HUES64 (cell line): ENCODE measurements around the gene TTF2.
"Not testable (repeated sequence)": the region's sequence is repeated elsewhere in the genome, so short reads cannot be mapped to it uniquely, and the experiment has no call there.

Source experiments
- H3K27ac ChIP-seq: 2 replicates; pipeline ENCODE4 v1.7.0; 2013; ENCODE audit warnings: low read depth, low read length, inconsistent platforms
- H3K27me3 ChIP-seq: 2 replicates; pipeline ENCODE4 v1.6.1; 2013; ENCODE audit warnings: mild to moderate bottlenecking, low read length; ENCODE audit not compliant: insufficient read depth
- H3K36me3 ChIP-seq: 2 replicates; pipeline ENCODE4 v1.6.1; 2013; ENCODE audit warnings: mild to moderate bottlenecking, low read length; ENCODE audit not compliant: insufficient read depth
- H3K4me1 ChIP-seq: 2 replicates; pipeline ENCODE4 v1.6.1; 2013; ENCODE audit warnings: mild to moderate bottlenecking, low read length, moderate library complexity; ENCODE audit not compliant: insufficient read depth
- H3K4me3 ChIP-seq: 2 replicates; pipeline ENCODE4 v1.5.1; 2013; ENCODE audit warnings: mild to moderate bottlenecking, low read length, moderate library complexity
- H3K9ac ChIP-seq: 2 replicates; pipeline ENCODE4 v1.6.1; 2013; ENCODE audit warnings: mild to moderate bottlenecking, low read depth, low read length
- H3K9me3 ChIP-seq: 2 replicates; pipeline ENCODE4 v1.6.1; 2013; ENCODE audit warnings: low read depth, low read length; ENCODE audit not compliant: insufficient read depth
- WGBS: fragments of 150-250, 120-280 bp; methylation state at CpG from one replicate; pipeline ENCODE4 v1.1.7; 2013; ENCODE audit warnings: missing lambda C conversion rate; 5-methylcytosine and 5-hydroxymethylcytosine counted together

TTF2 gene

DNA sequence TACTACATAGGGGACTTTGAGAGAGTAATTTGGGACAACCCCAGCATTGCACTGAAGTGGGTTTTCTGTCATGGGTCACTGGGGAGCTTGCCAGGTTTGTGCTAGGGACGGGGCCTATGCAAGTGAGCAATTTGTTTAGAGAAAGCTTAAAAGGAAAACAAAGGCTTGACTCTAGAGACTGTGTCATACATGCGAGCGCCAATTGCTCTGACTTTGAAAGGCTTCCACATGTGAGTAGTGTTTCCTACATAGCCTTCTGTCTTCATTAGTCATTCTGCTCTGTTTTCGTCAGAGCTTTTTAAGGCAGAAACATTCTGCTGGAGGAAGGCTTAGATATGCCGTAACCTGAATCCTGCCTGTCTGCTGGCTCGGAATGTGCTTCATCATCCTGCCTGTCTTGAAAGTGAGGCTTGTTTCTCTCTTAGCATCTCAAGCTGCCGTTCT is 33.0 kb downstream of the TTF2 start:
- Histone ChIP-seq H3K9ac (peak overlapping the region; percentile 23; the same call in 1 of the 2 replicates), H3K27ac (peak overlapping the region; percentile 76), H3K4me1 (peaks cover 16% of the 10 kb centered on the region), H3K4me3 (no peak overlapping the region), H3K9me3 (no peaks in the 10 kb centered on the region), H3K27me3 (no peaks in the 10 kb centered on the region), H3K36me3 (peaks cover 97% of the 10 kb centered on the region)
- WGBS: 74% methylated on average over 6 of the region's 7 CpGs

- 87% methylated on average over 6 of the region's 6 CpGs for WGBS
- Histone ChIP-seq H3K4me1 (peaks cover 16% of the 10 kb centered on the region), H3K27me3 (no peaks in the 10 kb centered on the region), H3K36me3 (peaks cover 99% of the 10 kb centered on the region), H3K4me3 (no peak overlapping the region), H3K9ac (peak overlapping the region; percentile 23; the same call in 1 of the 2 replicates), H3K9me3 (no peaks in the 10 kb centered on the region), H3K27ac (peak overlapping the region; percentile 76)
These were observed 33.9 kb downstream of the TTF2 start for GRCh38 chr1:117093870-117094621.

DNA sequence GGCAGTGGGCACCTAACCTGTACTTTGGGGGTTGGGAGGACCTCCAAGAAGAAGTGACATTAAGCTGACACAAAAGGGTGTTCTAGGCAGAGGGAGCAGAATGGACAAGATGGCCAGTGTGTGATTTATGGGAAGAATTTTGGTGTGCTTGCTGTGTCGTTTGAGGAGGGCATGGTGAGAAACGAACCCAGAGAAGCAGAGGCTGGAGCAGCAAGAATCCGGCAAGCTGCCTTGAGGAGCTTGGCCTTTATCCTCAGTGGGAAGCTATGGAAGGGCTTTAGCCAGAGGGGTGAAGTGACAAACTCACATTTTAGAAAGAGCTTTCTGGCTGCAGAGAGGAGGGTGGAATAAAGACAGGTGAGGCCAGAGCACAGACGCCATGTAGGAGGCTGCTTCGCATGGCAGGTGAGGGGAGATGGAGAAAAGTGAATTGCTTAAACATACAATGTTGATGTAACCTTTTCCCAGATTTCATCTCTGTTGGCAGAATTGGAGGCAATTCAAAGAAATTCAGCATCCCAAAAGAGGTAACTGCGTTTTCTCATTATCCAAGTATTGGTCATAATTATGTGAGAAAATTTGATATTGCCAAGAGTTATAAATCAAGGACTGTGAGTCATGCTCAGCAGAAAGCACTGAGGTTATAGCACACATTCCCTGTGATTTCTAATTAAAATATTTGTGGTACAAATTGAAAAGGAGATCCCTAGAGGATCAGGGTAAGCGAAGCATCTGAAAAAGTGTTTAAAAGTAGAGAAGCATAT is 34.9 kb downstream of the TTF2 start:
- Histone ChIP-seq H3K27me3 (no peaks in the 10 kb centered on the region), H3K27ac (no peak overlapping the region), H3K4me3 (no peak overlapping the region), H3K9ac (no peak overlapping the region), H3K9me3 (no peaks in the 10 kb centered on the region), H3K4me1 (peaks cover 16% of the 10 kb centered on the region), H3K36me3 (peaks cover 99% of the 10 kb centered on the region)
- WGBS: 93% methylated on average over 7 of the region's 7 CpGs

DNA sequence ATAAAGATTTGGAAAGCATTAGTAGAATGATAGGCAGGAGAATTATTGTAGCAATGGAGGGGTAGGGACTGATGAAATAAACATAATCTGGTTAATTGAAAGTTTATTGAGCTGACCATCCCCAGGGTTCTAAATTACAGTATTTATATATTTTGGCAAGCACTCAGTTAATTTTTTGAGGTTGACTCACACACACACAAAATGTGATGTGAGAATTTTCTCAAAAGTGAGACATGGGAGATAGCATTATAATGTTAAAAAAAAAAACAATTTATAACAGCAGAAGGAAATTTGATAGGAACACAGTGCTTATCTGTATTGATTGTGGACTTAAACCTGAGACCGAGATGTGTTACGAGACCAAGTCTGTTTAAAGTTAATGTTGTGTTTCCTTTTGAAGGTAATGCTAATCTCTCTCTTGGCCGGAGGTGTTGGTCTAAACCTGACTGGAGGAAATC is 36.9 kb downstream of the TTF2 start:
- Histone ChIP-seq H3K27ac (no peak overlapping the region), H3K4me3 (no peak overlapping the region), H3K27me3 (no peaks in the 10 kb centered on the region), H3K4me1 (peaks cover 16% of the 10 kb centered on the region), H3K9me3 (no peaks in the 10 kb centered on the region), H3K9ac (no peak overlapping the region), H3K36me3 (peaks cover 99% of the 10 kb centered on the region)
- WGBS: 92% methylated on average over 3 of the region's 3 CpGs

DNA sequence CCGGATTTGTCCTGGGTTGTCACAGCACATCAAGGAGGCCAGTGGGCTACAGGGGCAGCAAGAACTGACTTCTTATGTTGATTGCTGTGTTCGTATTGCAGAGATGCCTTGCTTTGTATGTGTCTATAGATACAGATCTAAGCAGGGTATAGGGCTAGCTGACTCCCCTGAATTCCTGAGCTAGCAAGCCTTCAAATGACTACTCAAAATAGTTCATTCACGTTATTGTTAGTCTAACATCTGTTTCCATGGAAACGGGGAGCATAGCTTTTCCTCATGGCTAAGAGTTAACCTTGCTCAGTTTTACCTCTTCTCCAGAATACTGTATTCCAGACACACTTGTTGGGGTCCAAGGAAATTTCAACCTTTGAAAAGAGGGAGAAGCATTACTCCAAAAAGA is 37.3 kb downstream of the TTF2 start:
- WGBS: 89% methylated on average over 4 of the region's 4 CpGs
- H3K4me3 ChIP-seq: no peak overlapping the region
- H3K9me3 ChIP-seq: no peaks in the 10 kb centered on the region
- peaks cover 99% of the 10 kb centered on the region for H3K36me3 ChIP-seq
- no peaks in the 10 kb centered on the region for H3K27me3 ChIP-seq
- peaks cover 13% of the 10 kb centered on the region for H3K4me1 ChIP-seq
- H3K9ac ChIP-seq: no peak overlapping the region
- no peak overlapping the region for H3K27ac ChIP-seq

DNA sequence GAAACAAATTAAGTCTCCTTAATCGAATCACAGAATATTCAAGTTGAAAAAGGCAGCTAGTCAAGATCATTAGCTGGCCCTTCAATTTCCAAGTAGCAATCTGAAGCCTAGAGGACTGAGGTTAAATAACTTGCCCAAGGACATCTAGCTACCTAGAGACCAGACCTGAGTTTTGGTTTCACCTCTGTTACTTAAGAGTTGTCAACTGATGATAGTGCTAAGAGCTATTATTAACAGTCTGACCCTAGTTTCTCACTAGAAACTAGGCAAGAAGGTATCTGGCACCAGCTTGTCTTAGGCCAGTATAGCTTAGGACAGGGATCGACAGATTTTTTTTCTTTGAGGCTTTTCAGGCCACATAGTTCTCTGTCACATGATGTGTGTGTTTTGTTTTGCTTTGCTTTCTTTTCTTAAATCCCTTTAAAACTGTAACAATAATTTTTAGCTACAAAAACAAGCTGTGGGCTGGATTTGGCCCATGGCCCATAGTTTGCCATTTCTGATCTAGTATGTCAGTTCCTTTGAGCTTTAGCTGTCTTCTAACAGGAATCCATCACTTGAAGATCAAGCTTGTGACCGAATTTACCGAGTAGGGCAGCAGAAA is 38.3 kb downstream of the TTF2 start:
- Histone ChIP-seq H3K27ac (no peak overlapping the region), H3K27me3 (no peaks in the 10 kb centered on the region), H3K4me1 (peaks cover 4% of the 10 kb centered on the region), H3K9me3 (no peaks in the 10 kb centered on the region), H3K4me3 (no peak overlapping the region), H3K36me3 (peaks cover 99% of the 10 kb centered on the region), H3K9ac (no peak overlapping the region)
- 98% methylated on average over 4 of the region's 4 CpGs for WGBS

- WGBS: no CpG with 5 or more reads among the region's 1 CpG
- Histone ChIP-seq H3K9ac (no peak overlapping the region), H3K36me3 (peaks cover 96% of the 10 kb centered on the region)
These were observed 41.2 kb downstream of the TTF2 start for GRCh38 chr1:117101334-117101733.

DNA sequence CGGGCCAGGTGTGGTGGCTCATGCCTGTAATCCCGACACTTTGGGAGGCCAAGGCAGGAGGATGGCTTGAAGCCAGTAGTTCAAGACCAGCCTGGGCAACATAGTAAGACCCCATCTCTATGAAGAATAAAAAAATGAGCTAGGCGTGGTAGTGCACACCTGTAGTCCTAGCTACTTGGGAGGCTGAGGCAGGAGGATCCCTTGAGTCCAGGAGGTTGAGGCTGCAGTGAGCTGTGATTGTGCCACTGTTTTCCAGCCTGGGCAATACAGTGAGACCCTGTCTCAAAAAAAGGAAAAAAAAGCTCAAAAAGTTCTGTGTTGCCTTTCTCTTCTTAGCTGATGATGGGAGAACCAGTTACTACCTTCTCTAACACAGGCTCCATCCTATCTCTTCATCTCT is 41.7 kb downstream of the TTF2 start:
- H3K27me3 ChIP-seq, H3K4me1 ChIP-seq, H3K9ac ChIP-seq, H3K4me3 ChIP-seq, H3K9me3 ChIP-seq, H3K27ac ChIP-seq: not testable (repeated sequence)
- WGBS: 97% methylated on average over 3 of the region's 3 CpGs
- H3K36me3 ChIP-seq: peaks cover 97% of the 10 kb centered on the region

More at GRCh38 chr1:117101334-117101733, 41.2 kb downstream of the TTF2 start:
- Histone ChIP-seq H3K9me3 (no peaks in the 10 kb centered on the region), H3K27ac (no peak overlapping the region), H3K27me3 (no peaks in the 10 kb centered on the region), H3K4me3 (no peak overlapping the region), H3K4me1 (no peaks in the 10 kb centered on the region)

DNA sequence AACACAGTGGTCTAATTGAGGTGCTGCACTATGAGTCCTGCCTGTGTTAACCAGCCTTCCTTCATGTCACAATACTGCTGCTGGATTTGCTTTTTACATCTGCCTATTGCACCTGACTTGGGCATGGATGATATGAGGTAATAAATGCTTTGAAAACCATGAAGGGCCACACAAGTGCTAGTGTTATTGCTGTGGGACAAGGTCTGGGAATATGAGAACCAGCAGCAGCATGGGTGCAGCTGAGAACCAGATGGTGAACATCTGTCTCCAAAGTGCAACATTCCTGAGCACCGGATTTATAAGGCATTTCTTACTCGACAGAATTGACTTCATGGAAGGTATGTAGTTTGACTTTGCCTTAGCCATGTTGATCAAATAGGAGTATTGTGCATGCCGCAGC is 44.9 kb downstream of the TTF2 start:
- WGBS: 94% methylated on average over 3 of the region's 3 CpGs
- no peak overlapping the region for H3K27ac ChIP-seq
- H3K27me3 ChIP-seq: no peaks in the 10 kb centered on the region
- H3K9me3 ChIP-seq: no peaks in the 10 kb centered on the region
- H3K9ac ChIP-seq: no peak overlapping the region
- H3K4me1 ChIP-seq: no peaks in the 10 kb centered on the region
- H3K36me3 ChIP-seq: peaks cover 88% of the 10 kb centered on the region
- no peak overlapping the region for H3K4me3 ChIP-seq

GRCh38 chr1:117105722-117106121 is 45.6 kb downstream of the TTF2 start:
- Histone ChIP-seq H3K36me3 (peaks cover 86% of the 10 kb centered on the region), H3K4me1 (no peaks in the 10 kb centered on the region), H3K4me3 (no peak overlapping the region), H3K27ac (no peak overlapping the region), H3K9me3 (no peaks in the 10 kb centered on the region), H3K9ac (no peak overlapping the region), H3K27me3 (no peaks in the 10 kb centered on the region)

DNA sequence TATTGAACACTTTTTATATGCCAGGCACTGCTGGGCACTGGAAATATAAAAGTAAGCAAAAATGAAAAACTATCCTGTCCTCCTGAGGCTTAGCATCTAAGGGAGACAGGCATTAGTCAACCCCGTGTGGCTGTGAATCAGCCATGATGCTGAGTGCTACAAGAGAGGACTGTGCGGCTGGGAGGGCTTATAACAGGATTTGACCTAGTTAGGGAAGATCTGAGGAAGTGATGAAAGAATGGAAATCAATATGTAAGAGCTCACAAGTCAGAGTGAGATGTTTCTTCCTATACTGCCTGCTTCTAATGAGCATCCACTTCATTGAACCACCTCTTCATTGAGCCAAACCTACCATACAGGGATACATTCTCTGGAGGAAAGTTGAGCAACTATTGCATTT is 46.4 kb downstream of the TTF2 start:
- H3K27me3 ChIP-seq: no peaks in the 10 kb centered on the region
- no peak overlapping the region for H3K4me3 ChIP-seq
- WGBS: 93% methylated on average over 2 of the region's 2 CpGs
- no peak overlapping the region for H3K27ac ChIP-seq
- no peaks in the 10 kb centered on the region for H3K9me3 ChIP-seq
- no peak overlapping the region for H3K9ac ChIP-seq
- H3K36me3 ChIP-seq: peaks cover 86% of the 10 kb centered on the region
- no peaks in the 10 kb centered on the region for H3K4me1 ChIP-seq
